GM12874 (cell line): ENCODE data around the gene PIEZO2.

ENCODE experiments used
- TF ChIP-seq, protein P1 (sequence below): IDR thresholded peaks from 2 replicates; pipeline ENCODE4 v1.5.1; 2011; ENCODE audit warnings: low read depth, mild to moderate bottlenecking, control low read depth, low read length, moderate library complexity; ENCODE audit not compliant: insufficient read depth

The PIEZO2 gene

DNA sequence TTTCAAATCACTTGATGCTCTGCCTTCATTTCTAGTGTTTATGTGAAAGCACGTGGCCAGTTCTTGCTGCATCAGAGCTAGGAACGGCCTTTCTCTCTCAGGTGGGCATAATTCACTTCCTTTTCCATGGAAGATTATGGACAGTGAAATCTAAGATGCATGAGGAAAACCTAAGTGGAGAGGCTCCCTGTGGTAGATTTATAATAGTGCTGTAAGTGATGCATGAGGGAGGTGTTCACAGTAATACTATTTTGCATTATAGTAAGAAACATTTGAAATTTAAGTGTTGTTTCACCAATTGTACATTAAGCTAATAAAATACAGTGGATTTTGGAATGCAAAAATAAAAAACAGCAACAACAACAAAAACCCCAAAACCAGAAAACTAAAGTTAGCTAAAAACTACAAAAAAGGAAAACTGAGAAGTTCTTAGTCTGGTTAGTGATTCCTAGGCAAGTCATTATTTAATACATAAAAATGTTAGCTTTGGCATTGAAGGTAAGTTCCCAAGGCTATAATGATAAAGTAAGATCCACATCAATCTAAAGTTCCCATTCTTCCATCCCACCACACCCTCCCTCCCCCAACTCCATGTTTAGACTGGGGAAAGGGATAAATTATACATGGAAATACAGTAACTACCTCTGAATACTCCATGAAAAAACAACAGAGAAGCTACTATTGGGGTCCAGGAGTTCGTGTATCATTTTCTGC, 469.7 kb downstream of the PIEZO2 start:
- TF ChIP-seq, protein P1, sequence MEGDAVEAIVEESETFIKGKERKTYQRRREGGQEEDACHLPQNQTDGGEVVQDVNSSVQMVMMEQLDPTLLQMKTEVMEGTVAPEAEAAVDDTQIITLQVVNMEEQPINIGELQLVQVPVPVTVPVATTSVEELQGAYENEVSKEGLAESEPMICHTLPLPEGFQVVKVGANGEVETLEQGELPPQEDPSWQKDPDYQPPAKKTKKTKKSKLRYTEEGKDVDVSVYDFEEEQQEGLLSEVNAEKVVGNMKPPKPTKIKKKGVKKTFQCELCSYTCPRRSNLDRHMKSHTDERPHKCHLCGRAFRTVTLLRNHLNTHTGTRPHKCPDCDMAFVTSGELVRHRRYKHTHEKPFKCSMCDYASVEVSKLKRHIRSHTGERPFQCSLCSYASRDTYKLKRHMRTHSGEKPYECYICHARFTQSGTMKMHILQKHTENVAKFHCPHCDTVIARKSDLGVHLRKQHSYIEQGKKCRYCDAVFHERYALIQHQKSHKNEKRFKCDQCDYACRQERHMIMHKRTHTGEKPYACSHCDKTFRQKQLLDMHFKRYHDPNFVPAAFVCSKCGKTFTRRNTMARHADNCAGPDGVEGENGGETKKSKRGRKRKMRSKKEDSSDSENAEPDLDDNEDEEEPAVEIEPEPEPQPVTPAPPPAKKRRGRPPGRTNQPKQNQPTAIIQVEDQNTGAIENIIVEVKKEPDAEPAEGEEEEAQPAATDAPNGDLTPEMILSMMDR = no peak

DNA sequence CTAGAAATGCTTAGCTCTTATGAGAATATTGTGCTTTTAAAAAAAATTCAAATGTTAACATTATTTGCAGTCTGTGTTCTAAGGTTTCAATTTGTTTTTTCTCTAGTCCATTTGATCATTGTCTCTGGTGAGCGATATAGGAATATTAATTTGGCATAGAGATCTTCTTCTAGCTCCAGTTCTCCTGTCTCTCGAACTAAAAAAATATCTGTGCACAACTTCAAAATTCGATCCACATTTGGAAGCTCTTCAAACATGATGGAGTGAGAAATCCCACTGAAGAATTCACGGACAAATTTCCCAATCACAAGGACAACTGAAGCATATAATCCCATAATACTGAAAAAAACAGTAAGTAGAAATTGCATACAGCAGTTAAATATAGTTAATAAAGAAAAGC, 477.9 kb downstream of the PIEZO2 start:
- TF ChIP-seq, protein P1 = no peak

DNA sequence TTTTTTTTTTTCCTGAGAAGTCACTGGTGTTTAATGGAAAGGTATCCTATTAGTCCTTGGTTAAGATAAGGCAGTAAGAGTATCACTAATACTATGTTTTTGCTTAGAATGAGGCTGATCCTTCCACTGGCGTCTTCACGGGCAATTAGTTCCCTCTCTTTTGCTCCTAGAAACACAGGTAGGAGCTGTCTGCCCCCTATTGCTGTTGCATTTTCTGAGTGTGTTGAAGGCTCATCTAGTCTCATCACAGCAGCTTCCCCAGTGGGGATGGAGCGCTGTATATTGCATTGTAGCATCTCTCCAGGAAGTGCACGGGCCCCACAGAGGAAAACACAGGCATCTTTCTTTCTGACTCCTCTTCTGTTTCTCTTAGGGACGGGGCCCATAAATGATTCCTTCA, 478.5 kb downstream of the PIEZO2 start:
- TF ChIP-seq, protein P1 = no peak

GRCh38 chr18:10669441-10670100, 479.8 kb downstream of the PIEZO2 start:
- TF ChIP-seq, protein P1 = no peak

- TF ChIP-seq, protein P1 = no peak
Observed at GRCh38 chr18:10663750-10664149, 485.6 kb downstream of the PIEZO2 start.

DNA sequence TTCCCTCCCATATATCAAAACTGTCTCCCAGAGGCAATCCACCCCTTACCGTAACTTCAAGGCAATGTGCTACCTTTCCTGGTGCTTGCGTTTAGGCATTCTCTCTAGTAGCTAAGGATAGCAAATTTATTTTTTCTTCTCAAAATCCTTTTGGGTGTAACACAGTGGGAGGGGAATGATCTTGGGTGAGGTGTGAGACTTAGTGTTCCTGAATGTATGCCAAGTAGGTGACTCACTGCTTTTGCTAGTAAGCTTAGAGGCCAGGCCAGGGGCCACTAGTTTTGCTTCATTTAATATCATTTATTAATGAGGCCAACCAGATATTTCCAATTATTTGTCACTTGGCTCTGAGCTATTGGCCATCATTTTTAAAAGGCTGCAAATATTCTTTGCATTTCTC, 488.1 kb downstream of the PIEZO2 start:
- TF ChIP-seq, protein P1 = no peak

GRCh38 chr18:10660179-10660884, 489.0 kb downstream of the PIEZO2 start:
- TF ChIP-seq, protein P1 = no peak
